ENCODE measurements around the gene STIM2. TPM values are rescaled to one million over a fixed set of nuclear protein-coding genes. Genes with fewer than 3 reads are reported as not detected.

STIM2 gene
- total and polyA plus RNA-seq, 10 of the 15 experiments (the other 5 are each of a cell fraction or from before 2014, with no cell fraction given) = 4.7 to 41.5 (median 16.9) TPM

DNA sequence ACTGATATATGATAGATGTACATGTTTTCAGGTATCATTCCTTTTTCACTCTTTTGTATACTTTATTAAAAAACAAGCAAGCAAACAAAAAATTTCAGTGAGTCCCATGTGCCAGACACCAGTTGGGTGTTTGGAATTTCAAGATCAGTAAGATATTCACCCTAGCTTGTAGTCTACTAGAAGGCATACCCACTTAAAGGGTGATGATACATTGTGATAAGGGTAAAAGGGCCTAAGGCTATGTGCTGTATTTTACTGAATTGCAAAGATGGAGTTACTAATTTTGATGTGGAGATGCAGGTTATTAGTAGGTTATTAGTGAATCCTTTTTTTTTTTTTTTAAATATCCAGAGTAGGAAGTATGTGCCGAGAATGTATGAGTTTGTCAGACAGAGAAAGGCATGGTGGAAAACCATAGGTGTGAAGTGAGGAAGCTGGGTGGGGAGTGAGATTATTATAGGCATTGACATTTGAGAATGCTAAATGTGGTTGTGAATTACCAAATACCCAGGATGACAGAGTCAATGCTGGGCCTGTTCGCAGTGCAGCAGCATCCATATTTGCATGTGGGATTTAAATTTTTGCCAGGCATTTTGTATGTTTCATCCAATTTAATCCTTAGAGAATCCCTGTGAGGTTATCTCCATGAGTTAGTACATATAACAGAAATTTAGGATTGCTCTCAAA lies 10.1 kb downstream of the STIM2 start:
- no peaks in the 10 kb centered on the region; the same call in 2 of the 3 replicates for H3K9me3 ChIP-seq (replicated peaks; ENCODE audit: control insufficient read depth, insufficient read depth, low read length)
- intact Hi-C loops (cut with micrococcal nuclease; ENCODE audit: unreplicated experiment) = no loop called here
- CTCF ChIA-PET = interaction anchor here (0.6 to 1.2 kb wide), 3 partner anchors 13 to 979 kb away, joined by 3 to 4 read pairs (median 3); no protein-coding TSS in a partner anchor

More for the DNA sequence above, 10.1 kb downstream of the STIM2 start:
- 0 out of 4 replicates have a peak, but pooled peaks cover 0 to 2% of the 10 kb centered on the region in 2 experiments for H3K36me3 ChIP-seq (ENCODE audit: control insufficient read depth in 2 of 2, insufficient read depth in 2 of 2, low read length in 1 of 2)
- no peak for DNase-seq (ENCODE audit: low read depth, low spot score)
- H3K9ac ChIP-seq (ENCODE audit: control insufficient read depth, insufficient read depth, low read length) = no peak overlapping the region
- RAD21 ChIA-PET (ENCODE audit: unreplicated experiment) = interaction anchor here (0.7 kb wide), 1 partner anchor 10 kb away, joined by 4 read pairs; no protein-coding TSS in a partner anchor
- in situ Hi-C loops (cut with MboI) = no loop called here
- TF ChIP-seq NFYA (IDR thresholded peaks at IDR 0.05; ENCODE audit: borderline replicate concordance, low read depth, low read length) = no peak
- TF ChIP-seq RFX5 (IDR thresholded peaks at IDR 0.05; ENCODE audit: low read depth, low read length) = no peak
- no peak for TF ChIP-seq POU2F2 (IDR thresholded peaks at IDR 0.05; ENCODE audit: borderline replicate concordance, low read depth, low read length)
- no peak for TF ChIP-seq NR2C1 (IDR thresholded peaks at IDR 0.05)
- TF ChIP-seq RCOR1 (conservative IDR thresholded peaks at IDR 0.05; ENCODE audit: low read depth, low read length) = no peak
- TF ChIP-seq CHD1 (IDR thresholded peaks at IDR 0.05; ENCODE audit: low read depth, low read length) = no peak
- TF ChIP-seq YBX1 (IDR thresholded peaks at IDR 0.05) = no peak
- TF ChIP-seq, protein P1, sequence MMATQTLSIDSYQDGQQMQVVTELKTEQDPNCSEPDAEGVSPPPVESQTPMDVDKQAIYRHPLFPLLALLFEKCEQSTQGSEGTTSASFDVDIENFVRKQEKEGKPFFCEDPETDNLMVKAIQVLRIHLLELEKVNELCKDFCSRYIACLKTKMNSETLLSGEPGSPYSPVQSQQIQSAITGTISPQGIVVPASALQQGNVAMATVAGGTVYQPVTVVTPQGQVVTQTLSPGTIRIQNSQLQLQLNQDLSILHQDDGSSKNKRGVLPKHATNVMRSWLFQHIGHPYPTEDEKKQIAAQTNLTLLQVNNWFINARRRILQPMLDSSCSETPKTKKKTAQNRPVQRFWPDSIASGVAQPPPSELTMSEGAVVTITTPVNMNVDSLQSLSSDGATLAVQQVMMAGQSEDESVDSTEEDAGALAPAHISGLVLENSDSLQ (IDR thresholded peaks at IDR 0.05) = no peak
- no peak for TF ChIP-seq ZSCAN29 (IDR thresholded peaks at IDR 0.05)
- TF ChIP-seq, protein P2, sequence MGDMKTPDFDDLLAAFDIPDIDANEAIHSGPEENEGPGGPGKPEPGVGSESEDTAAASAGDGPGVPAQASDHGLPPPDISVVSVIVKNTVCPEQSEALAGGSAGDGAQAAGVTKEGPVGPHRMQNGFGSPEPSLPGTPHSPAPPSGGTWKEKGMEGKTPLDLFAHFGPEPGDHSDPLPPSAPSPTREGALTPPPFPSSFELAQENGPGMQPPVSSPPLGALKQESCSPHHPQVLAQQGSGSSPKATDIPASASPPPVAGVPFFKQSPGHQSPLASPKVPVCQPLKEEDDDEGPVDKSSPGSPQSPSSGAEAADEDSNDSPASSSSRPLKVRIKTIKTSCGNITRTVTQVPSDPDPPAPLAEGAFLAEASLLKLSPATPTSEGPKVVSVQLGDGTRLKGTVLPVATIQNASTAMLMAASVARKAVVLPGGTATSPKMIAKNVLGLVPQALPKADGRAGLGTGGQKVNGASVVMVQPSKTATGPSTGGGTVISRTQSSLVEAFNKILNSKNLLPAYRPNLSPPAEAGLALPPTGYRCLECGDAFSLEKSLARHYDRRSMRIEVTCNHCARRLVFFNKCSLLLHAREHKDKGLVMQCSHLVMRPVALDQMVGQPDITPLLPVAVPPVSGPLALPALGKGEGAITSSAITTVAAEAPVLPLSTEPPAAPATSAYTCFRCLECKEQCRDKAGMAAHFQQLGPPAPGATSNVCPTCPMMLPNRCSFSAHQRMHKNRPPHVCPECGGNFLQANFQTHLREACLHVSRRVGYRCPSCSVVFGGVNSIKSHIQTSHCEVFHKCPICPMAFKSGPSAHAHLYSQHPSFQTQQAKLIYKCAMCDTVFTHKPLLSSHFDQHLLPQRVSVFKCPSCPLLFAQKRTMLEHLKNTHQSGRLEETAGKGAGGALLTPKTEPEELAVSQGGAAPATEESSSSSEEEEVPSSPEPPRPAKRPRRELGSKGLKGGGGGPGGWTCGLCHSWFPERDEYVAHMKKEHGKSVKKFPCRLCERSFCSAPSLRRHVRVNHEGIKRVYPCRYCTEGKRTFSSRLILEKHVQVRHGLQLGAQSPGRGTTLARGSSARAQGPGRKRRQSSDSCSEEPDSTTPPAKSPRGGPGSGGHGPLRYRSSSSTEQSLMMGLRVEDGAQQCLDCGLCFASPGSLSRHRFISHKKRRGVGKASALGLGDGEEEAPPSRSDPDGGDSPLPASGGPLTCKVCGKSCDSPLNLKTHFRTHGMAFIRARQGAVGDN (IDR thresholded peaks at IDR 0.05) = no peak
- TF ChIP-seq, protein P3, sequence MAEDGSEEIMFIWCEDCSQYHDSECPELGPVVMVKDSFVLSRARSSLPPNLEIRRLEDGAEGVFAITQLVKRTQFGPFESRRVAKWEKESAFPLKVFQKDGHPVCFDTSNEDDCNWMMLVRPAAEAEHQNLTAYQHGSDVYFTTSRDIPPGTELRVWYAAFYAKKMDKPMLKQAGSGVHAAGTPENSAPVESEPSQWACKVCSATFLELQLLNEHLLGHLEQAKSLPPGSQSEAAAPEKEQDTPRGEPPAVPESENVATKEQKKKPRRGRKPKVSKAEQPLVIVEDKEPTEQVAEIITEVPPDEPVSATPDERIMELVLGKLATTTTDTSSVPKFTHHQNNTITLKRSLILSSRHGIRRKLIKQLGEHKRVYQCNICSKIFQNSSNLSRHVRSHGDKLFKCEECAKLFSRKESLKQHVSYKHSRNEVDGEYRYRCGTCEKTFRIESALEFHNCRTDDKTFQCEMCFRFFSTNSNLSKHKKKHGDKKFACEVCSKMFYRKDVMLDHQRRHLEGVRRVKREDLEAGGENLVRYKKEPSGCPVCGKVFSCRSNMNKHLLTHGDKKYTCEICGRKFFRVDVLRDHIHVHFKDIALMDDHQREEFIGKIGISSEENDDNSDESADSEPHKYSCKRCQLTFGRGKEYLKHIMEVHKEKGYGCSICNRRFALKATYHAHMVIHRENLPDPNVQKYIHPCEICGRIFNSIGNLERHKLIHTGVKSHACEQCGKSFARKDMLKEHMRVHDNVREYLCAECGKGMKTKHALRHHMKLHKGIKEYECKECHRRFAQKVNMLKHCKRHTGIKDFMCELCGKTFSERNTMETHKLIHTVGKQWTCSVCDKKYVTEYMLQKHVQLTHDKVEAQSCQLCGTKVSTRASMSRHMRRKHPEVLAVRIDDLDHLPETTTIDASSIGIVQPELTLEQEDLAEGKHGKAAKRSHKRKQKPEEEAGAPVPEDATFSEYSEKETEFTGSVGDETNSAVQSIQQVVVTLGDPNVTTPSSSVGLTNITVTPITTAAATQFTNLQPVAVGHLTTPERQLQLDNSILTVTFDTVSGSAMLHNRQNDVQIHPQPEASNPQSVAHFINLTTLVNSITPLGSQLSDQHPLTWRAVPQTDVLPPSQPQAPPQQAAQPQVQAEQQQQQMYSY (CRISPR knock-in tag; IDR thresholded peaks at IDR 0.05) = no peak
- no peak for TF ChIP-seq ESRRA (IDR thresholded peaks at IDR 0.05; ENCODE audit: low read length)
- no peak for TF ChIP-seq ATF7 (IDR thresholded peaks at IDR 0.05; ENCODE audit: low read depth)
- TF ChIP-seq ZNF217 (IDR thresholded peaks at IDR 0.05) = no peak
- no peaks in the 10 kb centered on the region for H3K27me3 ChIP-seq (replicated peaks in 1 of 2; ENCODE audit: control insufficient read depth in 2 of 2, insufficient read depth in 2 of 2, low read length in 1 of 2)
- no peak for FAIRE-seq
- no peak overlapping the region for H3K4me2 ChIP-seq (ENCODE audit: control insufficient read depth, insufficient read depth)
- SMC1A ChIA-PET (ENCODE audit: uncharacterized antibody, unreplicated experiment) = interaction anchor here (1.0 kb wide), 1 partner anchor 9 kb away, joined by 4 read pairs; no protein-coding TSS in a partner anchor
- peaks cover 5% of the 10 kb centered on the region for H3K4me1 ChIP-seq (ENCODE audit: control insufficient read depth, insufficient read depth, low read length)
- 67% methylated on average over 2 of the region's 2 CpGs for WGBS (ENCODE audit: insufficient coverage, insufficient replicate concordance, low lambda C conversion rate, missing lambda C conversion rate)
- no peak overlapping the region for H3K27ac ChIP-seq (ENCODE audit: control insufficient read depth, insufficient read depth)
- no peak for ATAC-seq
- H4K20me1 ChIP-seq (ENCODE audit: control insufficient read depth, insufficient read depth) = no peaks in the 10 kb centered on the region
- H3K4me3 ChIP-seq = no peak overlapping the region
- POLR2A ChIA-PET = interaction anchor here (0.6 kb wide), 2 partner anchors 9 to 102 kb away, joined by 3 to 4 read pairs; no protein-coding TSS in a partner anchor
- BruUV-seq (replicated peaks) = no TSS peak
- no peak overlapping the region for H2AFZ ChIP-seq (ENCODE audit: control insufficient read depth, low read depth, low read length)
- H3K79me2 ChIP-seq (ENCODE audit: control insufficient read depth, insufficient read depth, low read length) = peaks cover 36% of the 10 kb centered on the region

All from GM12878 (cell line).